Measurements from ENCODE around the gene USP40. TPM values are rescaled to one million over a fixed set of nuclear protein-coding genes. Genes with fewer than 3 reads are reported as not detected.
A peak's percentile ranks its signal among the peaks of the same experiment; 100 is the strongest.

Gene USP40, protein sequence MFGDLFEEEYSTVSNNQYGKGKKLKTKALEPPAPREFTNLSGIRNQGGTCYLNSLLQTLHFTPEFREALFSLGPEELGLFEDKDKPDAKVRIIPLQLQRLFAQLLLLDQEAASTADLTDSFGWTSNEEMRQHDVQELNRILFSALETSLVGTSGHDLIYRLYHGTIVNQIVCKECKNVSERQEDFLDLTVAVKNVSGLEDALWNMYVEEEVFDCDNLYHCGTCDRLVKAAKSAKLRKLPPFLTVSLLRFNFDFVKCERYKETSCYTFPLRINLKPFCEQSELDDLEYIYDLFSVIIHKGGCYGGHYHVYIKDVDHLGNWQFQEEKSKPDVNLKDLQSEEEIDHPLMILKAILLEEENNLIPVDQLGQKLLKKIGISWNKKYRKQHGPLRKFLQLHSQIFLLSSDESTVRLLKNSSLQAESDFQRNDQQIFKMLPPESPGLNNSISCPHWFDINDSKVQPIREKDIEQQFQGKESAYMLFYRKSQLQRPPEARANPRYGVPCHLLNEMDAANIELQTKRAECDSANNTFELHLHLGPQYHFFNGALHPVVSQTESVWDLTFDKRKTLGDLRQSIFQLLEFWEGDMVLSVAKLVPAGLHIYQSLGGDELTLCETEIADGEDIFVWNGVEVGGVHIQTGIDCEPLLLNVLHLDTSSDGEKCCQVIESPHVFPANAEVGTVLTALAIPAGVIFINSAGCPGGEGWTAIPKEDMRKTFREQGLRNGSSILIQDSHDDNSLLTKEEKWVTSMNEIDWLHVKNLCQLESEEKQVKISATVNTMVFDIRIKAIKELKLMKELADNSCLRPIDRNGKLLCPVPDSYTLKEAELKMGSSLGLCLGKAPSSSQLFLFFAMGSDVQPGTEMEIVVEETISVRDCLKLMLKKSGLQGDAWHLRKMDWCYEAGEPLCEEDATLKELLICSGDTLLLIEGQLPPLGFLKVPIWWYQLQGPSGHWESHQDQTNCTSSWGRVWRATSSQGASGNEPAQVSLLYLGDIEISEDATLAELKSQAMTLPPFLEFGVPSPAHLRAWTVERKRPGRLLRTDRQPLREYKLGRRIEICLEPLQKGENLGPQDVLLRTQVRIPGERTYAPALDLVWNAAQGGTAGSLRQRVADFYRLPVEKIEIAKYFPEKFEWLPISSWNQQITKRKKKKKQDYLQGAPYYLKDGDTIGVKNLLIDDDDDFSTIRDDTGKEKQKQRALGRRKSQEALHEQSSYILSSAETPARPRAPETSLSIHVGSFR
- total RNA-seq (21.7 and 23.6 TPM in 2 replicates), polyA plus RNA-seq (12.7 and 14.0 TPM in 2 replicates)

DNA sequence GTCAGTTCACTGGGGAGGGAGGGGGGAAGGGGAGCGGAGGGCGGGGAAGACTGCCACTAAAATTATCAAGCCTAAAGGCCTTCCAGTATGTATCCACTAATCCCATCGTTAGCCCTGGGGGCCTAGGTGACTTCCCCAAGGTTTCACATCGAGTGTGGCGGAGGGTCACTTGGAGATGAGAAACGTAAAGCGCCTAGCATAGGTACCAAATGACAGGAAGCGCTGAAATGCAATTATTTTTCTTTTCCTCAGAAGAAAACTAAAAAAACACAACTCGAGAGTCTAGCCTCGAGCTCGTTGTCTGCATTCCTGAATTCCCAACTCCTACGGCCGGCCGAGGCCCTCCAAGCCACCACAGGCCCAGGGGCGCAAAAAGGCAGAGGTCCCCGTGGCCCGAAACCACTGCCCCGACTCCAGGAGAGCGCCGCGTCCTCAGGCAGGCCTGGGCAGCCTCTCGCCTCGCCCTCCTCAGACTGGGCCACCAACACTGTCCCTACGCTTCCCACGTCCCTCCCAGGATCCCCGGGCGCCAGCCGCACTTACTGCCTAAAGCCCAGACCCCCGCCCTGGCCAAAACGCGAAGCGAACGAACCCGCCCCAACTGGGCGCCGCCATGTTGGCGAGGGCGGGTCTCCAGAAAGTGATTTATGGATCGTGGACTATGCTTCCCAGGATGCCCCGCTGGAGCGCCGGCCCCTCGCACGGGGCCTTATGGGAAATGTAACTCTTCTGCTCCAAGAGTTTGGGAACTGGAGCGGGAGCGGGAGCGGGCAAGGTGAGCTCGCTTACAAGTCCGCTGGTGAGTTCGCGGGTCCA, at the start of gene USP40:
Gene USP40, minus strand, starts transcription at position 642 of the 816 bp plus-strand sequence. CDS start 1,228 bp downstream, outside the sequence.
- Histone ChIP-seq H3K4me1 (ENCODE audit: low read depth) (no peaks in the 10 kb centered on the region), H3K36me3 (no peaks in the 10 kb centered on the region), H3K9me3 (ENCODE audit: low read depth) (no peaks in the 10 kb centered on the region), H3K27ac (peak within 1 kb of the TSS; percentile 97), H3K27me3 (no peaks in the 10 kb centered on the region), H3K4me3 (peak within 1 kb of the TSS; percentile 59)
- TF ChIP-seq, protein P1, sequence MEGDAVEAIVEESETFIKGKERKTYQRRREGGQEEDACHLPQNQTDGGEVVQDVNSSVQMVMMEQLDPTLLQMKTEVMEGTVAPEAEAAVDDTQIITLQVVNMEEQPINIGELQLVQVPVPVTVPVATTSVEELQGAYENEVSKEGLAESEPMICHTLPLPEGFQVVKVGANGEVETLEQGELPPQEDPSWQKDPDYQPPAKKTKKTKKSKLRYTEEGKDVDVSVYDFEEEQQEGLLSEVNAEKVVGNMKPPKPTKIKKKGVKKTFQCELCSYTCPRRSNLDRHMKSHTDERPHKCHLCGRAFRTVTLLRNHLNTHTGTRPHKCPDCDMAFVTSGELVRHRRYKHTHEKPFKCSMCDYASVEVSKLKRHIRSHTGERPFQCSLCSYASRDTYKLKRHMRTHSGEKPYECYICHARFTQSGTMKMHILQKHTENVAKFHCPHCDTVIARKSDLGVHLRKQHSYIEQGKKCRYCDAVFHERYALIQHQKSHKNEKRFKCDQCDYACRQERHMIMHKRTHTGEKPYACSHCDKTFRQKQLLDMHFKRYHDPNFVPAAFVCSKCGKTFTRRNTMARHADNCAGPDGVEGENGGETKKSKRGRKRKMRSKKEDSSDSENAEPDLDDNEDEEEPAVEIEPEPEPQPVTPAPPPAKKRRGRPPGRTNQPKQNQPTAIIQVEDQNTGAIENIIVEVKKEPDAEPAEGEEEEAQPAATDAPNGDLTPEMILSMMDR (IDR thresholded peaks at IDR 0.05; ENCODE audit: low read depth, low read length), result no peak
- peak; percentile 95 for DNase-seq (ENCODE audit: low read depth in 1 of 2, low spot score in 1 of 2)

DNA sequence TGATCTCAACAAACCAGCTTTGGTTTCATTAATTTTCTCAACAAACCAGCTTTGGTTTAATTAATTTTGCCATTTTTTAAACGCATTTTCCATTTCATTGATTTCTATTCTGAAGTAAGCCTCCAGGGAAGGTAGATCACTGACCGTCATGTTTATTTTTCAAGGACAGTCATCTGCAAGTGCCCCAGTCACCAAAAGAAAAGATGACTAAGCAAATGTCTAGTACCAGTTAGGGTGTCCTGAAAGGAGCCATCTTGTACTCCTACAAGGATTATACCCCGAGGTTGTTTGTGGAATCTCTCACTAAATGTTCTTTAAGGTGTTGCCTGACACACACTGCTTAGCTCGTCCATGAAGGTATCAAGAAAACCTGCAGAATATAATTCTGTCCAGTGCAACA, 44.7 kb upstream of the USP40 start:
- no peak overlapping the region for H3K4me3 ChIP-seq
- DNase-seq (ENCODE audit: low read depth in 1 of 2, low spot score in 1 of 2), result no peak
- no peaks in the 10 kb centered on the region for H3K9me3 ChIP-seq (ENCODE audit: low read depth)
- H3K27me3 ChIP-seq, result no peaks in the 10 kb centered on the region
- no peaks in the 10 kb centered on the region for H3K36me3 ChIP-seq
- TF ChIP-seq, protein P1 (IDR thresholded peaks at IDR 0.05; ENCODE audit: low read depth, low read length), result no peak
- H3K27ac ChIP-seq, result no peak overlapping the region
- no peaks in the 10 kb centered on the region for H3K4me1 ChIP-seq (ENCODE audit: low read depth)

DNA sequence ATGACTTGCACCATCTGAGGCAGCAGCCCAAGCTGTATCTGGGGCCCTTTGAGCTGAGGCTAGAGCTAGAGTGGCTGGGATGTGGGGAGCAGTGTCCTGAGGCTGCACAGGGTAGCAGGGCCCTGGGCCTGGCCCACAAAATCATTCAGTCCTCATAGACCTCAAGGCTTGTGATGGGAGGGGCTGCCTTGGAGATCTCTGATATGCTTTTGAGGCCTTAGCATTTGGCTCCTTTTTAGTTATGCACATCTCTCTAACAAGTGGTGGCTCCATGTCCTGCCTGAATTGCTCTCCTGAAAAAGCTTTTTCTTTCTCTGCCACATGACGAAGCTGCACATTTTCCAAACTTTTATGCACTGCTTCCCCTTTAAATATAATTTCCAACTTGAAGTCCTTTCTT, 39.1 kb upstream of the USP40 start:
- Histone ChIP-seq H3K9me3 (ENCODE audit: low read depth) (no peaks in the 10 kb centered on the region), H3K4me1 (ENCODE audit: low read depth) (no peaks in the 10 kb centered on the region), H3K4me3 (no peak overlapping the region), H3K27me3 (no peaks in the 10 kb centered on the region), H3K27ac (no peak overlapping the region), H3K36me3 (no peaks in the 10 kb centered on the region)
- TF ChIP-seq, protein P1 (IDR thresholded peaks at IDR 0.05; ENCODE audit: low read depth, low read length), result no peak
- no peak for DNase-seq (ENCODE audit: low read depth in 1 of 2, low spot score in 1 of 2)

DNA sequence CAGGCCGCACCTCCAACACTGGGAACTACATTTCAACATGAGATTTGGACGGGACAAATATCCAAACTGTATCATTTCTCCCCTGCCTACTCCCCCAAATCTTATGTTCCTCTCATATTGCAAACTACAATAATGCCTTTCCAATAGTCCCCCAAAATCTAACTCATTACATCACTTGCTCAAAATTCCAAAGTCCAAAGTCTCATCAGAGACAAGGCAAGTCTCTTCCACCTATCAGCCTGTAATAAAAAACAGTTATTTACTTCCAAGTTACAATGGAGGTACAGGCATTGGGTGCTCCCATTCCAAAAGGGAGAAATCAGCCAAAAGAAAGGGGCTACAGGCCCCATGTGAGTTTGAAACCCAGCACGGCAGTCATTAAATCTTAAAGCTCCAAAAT, 38.2 kb upstream of the USP40 start:
- Histone ChIP-seq H3K4me1 (ENCODE audit: low read depth) (no peaks in the 10 kb centered on the region), H3K36me3 (no peaks in the 10 kb centered on the region), H3K9me3 (ENCODE audit: low read depth) (no peaks in the 10 kb centered on the region), H3K4me3 (no peak overlapping the region), H3K27ac (no peak overlapping the region), H3K27me3 (no peaks in the 10 kb centered on the region)
- DNase-seq (ENCODE audit: low read depth in 1 of 2, low spot score in 1 of 2), result no peak
- TF ChIP-seq, protein P1 (IDR thresholded peaks at IDR 0.05; ENCODE audit: low read depth, low read length), result no peak

All from cardiac muscle cell (in vitro differentiated cells and primary cell).